OCI-LY3 (cell line): ENCODE results near the gene INSC.

ENCODE experiments used
- H2AFZ ChIP-seq: fragments of 200-600, 300-600 bp; shearing (Covaris generic); 2 replicates; pipeline ENCODE4 v1.6.0; 2014; ENCODE audit warnings: antibody characterized with exemption, low read depth, low read length
- H3K27ac ChIP-seq: fragments of 200-600, 300-600 bp; sonication (generic); 2 replicates; pipeline ENCODE4 v1.5.1; 2014; ENCODE audit warnings: mild to moderate bottlenecking, low read length, moderate library complexity, mixed read lengths
- H3K27me3 ChIP-seq: fragments of 200-600, 300-600 bp; sonication (generic); 2 replicates; pipeline ENCODE4 v1.6.1; 2014; ENCODE audit warnings: low read depth, low read length, mixed read lengths
- H3K36me3 ChIP-seq: fragments of 200-600, 300-600 bp; sonication (generic); replicated peaks from 2 replicates; pipeline ENCODE3; 2014; ENCODE audit warnings: low read depth, low read length, mixed read lengths
- H3K4me1 ChIP-seq: fragments of 300-600, 200-600 bp; sonication (generic); 2 replicates; pipeline ENCODE4 v1.6.1; 2014; ENCODE audit warnings: low read length, mixed read lengths
- H3K4me2 ChIP-seq: fragments of 200-600, 300-600 bp; sonication (generic); 2 replicates; pipeline ENCODE4 v1.6.1; 2014; ENCODE audit warnings: low read length, mixed read lengths
- H3K4me3 ChIP-seq: fragments of 300-600, 200-600 bp; sonication (generic); 2 replicates; pipeline ENCODE4 v1.5.1; 2014; ENCODE audit warnings: antibody characterized with exemption, mild to moderate bottlenecking, low read length, moderate library complexity
- H3K79me2 ChIP-seq: fragments of 300-600, 200-600 bp; shearing (Covaris generic); 2 replicates; pipeline ENCODE4 v1.6.1; 2014; ENCODE audit warnings: mild to moderate bottlenecking, low read length, mixed read lengths
- H3K9ac ChIP-seq: fragments of 300-600, 200-600 bp; shearing (Covaris generic); 2 replicates; pipeline ENCODE4 v1.6.0; 2014; ENCODE audit warnings: mild to moderate bottlenecking, low read length, moderate library complexity
- H3K9me3 ChIP-seq: fragments of 200-600, 300-600 bp; shearing (Covaris generic); 2 replicates; pipeline ENCODE4 v1.6.1; 2014; ENCODE audit warnings: low read length, mixed read lengths; ENCODE audit not compliant: insufficient read depth
- H4K20me1 ChIP-seq: fragments of 200-600, 300-600 bp; sonication (generic); 2 replicates; pipeline ENCODE4 v1.6.1; 2016; ENCODE audit warnings: low read length, mixed read lengths; ENCODE audit not compliant: insufficient read depth
- EZH2phosphoT487 ChIP-seq: fragments of 200-600 bp; shearing (Covaris generic); IDR thresholded peaks from 2 replicates; pipeline ENCODE4 v1.6.1; 2018; ENCODE audit warnings: antibody characterized with exemption, mixed run types, low read depth
- TF ChIP-seq, protein P1 (sequence below): fragments of 200-600, 300-600 bp; sonication (generic); IDR thresholded peaks from 2 replicates; pipeline ENCODE4 v1.5.1; 2014; ENCODE audit warnings: antibody characterized with exemption, low read length, low read depth

The INSC gene

GRCh38 chr11:15117751-15118150, 3.0 kb downstream of the INSC start:
- Histone ChIP-seq H3K36me3 (no peaks in the 10 kb centered on the region), H3K4me1 (peaks cover 13% of the 10 kb centered on the region), H3K9ac (no peak overlapping the region), H3K4me3 (no peak overlapping the region), H3K79me2 (no peaks in the 10 kb centered on the region), H3K27me3 (peaks cover 5% of the 10 kb centered on the region; the same call in 1 of the 2 replicates), H2AFZ (no peak overlapping the region), H3K27ac (no peak overlapping the region), H4K20me1 (no peaks in the 10 kb centered on the region), H3K9me3 (no peaks in the 10 kb centered on the region), H3K4me2 (no peak overlapping the region)
- no peak for TF ChIP-seq EZH2phosphoT487
- TF ChIP-seq, protein P1, sequence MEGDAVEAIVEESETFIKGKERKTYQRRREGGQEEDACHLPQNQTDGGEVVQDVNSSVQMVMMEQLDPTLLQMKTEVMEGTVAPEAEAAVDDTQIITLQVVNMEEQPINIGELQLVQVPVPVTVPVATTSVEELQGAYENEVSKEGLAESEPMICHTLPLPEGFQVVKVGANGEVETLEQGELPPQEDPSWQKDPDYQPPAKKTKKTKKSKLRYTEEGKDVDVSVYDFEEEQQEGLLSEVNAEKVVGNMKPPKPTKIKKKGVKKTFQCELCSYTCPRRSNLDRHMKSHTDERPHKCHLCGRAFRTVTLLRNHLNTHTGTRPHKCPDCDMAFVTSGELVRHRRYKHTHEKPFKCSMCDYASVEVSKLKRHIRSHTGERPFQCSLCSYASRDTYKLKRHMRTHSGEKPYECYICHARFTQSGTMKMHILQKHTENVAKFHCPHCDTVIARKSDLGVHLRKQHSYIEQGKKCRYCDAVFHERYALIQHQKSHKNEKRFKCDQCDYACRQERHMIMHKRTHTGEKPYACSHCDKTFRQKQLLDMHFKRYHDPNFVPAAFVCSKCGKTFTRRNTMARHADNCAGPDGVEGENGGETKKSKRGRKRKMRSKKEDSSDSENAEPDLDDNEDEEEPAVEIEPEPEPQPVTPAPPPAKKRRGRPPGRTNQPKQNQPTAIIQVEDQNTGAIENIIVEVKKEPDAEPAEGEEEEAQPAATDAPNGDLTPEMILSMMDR, result no peak

- Histone ChIP-seq H2AFZ (no peak overlapping the region), H3K27ac (no peak overlapping the region), H3K27me3 (peaks cover 11% of the 10 kb centered on the region; the same call in 1 of the 2 replicates), H3K4me3 (no peak overlapping the region), H3K9me3 (no peaks in the 10 kb centered on the region), H3K36me3 (no peaks in the 10 kb centered on the region), H4K20me1 (no peaks in the 10 kb centered on the region), H3K4me2 (no peak overlapping the region), H3K9ac (no peak overlapping the region), H3K4me1 (peaks cover 8% of the 10 kb centered on the region), H3K79me2 (no peaks in the 10 kb centered on the region)
- TF ChIP-seq EZH2phosphoT487, result no peak
- TF ChIP-seq, protein P1, result no peak
These were observed 3.7 kb downstream of the INSC start for GRCh38 chr11:15118431-15118830.

- Histone ChIP-seq H3K36me3 (no peaks in the 10 kb centered on the region), H3K9me3 (no peaks in the 10 kb centered on the region), H2AFZ (no peak overlapping the region), H3K27ac (no peak overlapping the region), H3K4me2 (no peak overlapping the region), H3K79me2 (no peaks in the 10 kb centered on the region), H4K20me1 (no peaks in the 10 kb centered on the region), H3K27me3 (peaks cover 17% of the 10 kb centered on the region), H3K4me1 (no peaks in the 10 kb centered on the region), H3K4me3 (no peak overlapping the region), H3K9ac (no peak overlapping the region)
- TF ChIP-seq EZH2phosphoT487, result no peak
- TF ChIP-seq, protein P1, result no peak
These were observed 4.6 kb downstream of the INSC start for GRCh38 chr11:15119352-15119751.

- no peak overlapping the region for H2AFZ ChIP-seq
- no peak overlapping the region for H3K9ac ChIP-seq
- no peaks in the 10 kb centered on the region for H3K36me3 ChIP-seq
- no peaks in the 10 kb centered on the region for H3K4me1 ChIP-seq
- TF ChIP-seq, protein P1, result no peak
- TF ChIP-seq EZH2phosphoT487, result no peak
- H3K4me2 ChIP-seq, result no peak overlapping the region
- no peak overlapping the region for H3K4me3 ChIP-seq
- no peaks in the 10 kb centered on the region for H3K79me2 ChIP-seq
- H4K20me1 ChIP-seq, result no peaks in the 10 kb centered on the region
- H3K9me3 ChIP-seq, result no peaks in the 10 kb centered on the region
- H3K27ac ChIP-seq, result no peak overlapping the region
- H3K27me3 ChIP-seq, result peaks cover 22% of the 10 kb centered on the region
These were observed 5.1 kb downstream of the INSC start for GRCh38 chr11:15119826-15120225.
